KOPT-K1 (cell line): Measurements from ENCODE around the gene PACRG.

Experiments used
- H3K27ac ChIP-seq: fragments of 200-600 bp; sonication (generic); 2 replicates; pipeline ENCODE4 v1.5.1; 2016; ENCODE audit warnings: antibody characterized with exemption, mild to moderate bottlenecking, low read depth, low read length; ENCODE audit not compliant: poor library complexity, severe bottlenecking
- H3K36me3 ChIP-seq: fragments of 200-600 bp; sonication (generic); 2 replicates; pipeline ENCODE4 v1.5.1; 2017; ENCODE audit warnings: antibody characterized with exemption, mild to moderate bottlenecking, low read length, moderate library complexity; ENCODE audit not compliant: insufficient read depth
- H3K9me3 ChIP-seq: fragments of 200-600 bp; sonication (generic); 2 replicates; pipeline ENCODE4 v1.5.1; 2017; ENCODE audit warnings: antibody characterized with exemption, low read length, mild to moderate bottlenecking; ENCODE audit not compliant: insufficient read depth, poor library complexity, severe bottlenecking

The PACRG gene

DNA sequence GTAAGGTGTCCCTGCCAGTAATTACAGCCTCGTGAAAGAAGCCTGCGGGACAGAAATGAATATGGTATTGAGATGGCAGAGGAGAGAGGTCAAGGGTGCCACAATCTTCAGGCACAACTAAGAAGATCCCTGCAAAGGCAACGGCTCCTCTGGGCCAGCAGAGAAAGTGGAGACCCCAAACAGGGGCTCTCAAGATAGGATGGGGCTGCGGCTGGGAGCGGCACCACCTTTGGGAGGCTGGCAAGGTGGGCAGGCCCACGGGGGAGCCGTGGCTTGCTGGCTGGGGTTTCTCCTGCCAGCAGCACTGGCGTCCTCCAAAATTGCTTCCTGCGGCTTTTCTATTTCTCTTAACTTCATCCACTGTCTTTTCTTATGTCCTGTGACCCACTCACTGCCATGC, 503.1 kb downstream of the PACRG start:
- Histone ChIP-seq H3K9me3 (no peaks in the 10 kb centered on the region), H3K27ac (no peak overlapping the region), H3K36me3 (no peaks in the 10 kb centered on the region)

DNA sequence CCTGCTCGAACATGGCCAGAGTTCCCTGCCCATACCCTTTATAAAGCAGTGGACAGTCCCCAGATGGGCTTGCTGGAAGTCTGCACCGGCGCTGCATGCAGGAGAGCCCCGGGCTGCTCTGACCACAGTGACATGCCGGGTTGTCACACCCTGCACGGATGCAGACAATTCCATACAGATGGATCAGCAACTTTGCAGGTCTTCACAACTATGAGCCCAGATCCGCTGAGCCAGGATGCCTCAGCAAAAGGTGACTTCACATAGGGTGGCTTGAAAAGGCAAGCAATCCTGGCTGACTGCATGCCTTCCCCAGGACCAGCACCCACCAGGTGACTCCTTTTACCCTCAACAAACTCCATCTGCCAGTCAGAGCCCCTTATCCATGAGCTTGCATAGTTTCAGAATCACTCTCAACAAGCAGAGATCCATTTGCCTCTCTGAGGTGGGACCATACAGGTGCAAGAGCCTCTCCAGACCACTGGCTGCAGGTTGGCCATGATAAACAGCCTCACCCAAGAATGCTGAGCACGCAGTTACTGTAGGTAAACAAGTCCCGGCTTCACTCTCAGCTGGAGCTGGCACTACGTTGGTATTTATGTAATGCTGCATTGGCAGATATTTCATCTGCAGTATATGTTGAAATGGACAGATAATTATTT, 503.7 kb downstream of the PACRG start:
- Histone ChIP-seq H3K36me3 (no peaks in the 10 kb centered on the region), H3K9me3 (no peaks in the 10 kb centered on the region), H3K27ac (no peak overlapping the region)

DNA sequence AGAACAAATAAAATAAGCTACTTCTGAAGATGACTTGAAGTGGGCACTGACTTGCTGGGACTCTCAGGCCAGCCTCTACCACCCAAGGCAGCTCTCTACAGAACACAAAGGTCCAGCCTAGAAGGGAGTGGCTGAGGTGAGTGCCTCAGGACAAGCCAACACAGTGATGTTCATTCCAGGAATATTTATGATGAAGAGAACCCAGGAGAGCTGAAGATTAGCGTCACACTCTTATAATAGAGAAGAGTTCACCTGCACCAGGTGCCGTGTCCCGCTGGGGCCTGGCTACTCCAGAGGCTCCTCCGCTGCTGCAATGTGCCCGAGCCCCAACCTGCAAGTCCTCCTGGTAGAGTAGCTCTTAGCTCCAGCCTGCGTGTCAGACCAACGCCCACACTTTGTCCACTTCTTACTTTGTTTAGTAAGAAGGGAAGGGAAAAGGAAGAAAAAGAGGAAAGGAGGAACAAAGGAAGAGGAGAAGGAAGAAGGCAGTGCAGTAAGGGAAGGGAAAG, 504.3 kb downstream of the PACRG start:
- no peaks in the 10 kb centered on the region for H3K36me3 ChIP-seq
- no peaks in the 10 kb centered on the region for H3K9me3 ChIP-seq
- no peak overlapping the region for H3K27ac ChIP-seq

DNA sequence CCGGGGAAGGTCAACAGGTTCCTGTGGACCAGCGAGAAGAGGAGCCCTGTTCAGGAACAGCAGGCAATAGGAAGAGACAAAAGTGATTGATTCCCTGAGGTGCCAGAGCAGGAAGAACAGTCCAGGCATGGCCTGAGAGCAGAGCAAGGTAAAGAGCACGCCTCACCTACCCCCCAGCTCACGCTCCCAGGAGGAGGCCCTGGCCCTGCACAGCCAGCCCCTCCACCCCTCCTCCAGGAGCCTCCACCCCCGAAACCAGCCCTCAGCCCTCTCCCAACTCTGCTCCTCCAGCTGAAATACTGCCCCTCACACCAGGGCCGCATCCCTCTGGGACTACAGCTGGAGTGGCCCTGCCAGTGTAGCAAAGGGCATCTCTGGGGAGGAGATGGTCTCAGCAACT, 504.9 kb downstream of the PACRG start:
- no peaks in the 10 kb centered on the region for H3K9me3 ChIP-seq
- no peak overlapping the region for H3K27ac ChIP-seq
- no peaks in the 10 kb centered on the region for H3K36me3 ChIP-seq

DNA sequence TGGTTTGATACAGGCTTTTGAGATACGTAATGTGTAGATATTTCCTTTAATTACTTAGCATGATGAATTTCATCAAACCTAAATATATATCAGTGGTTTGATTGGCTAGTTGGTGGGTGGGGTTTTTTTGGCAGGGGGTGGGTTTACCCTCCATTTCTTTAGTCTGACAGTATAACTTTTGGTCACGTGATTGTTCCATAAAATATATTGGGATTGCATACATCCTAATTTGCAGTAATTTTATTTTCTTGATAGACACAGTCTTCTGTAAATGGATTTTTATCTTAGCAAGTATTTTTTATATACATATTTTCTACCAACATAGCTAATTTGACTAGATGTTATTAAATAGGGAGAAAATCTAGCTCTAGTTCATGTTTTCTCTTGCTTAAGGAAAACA, 509.3 kb downstream of the PACRG start:
- no peak overlapping the region for H3K27ac ChIP-seq
- no peaks in the 10 kb centered on the region for H3K36me3 ChIP-seq
- H3K9me3 ChIP-seq = no peaks in the 10 kb centered on the region

DNA sequence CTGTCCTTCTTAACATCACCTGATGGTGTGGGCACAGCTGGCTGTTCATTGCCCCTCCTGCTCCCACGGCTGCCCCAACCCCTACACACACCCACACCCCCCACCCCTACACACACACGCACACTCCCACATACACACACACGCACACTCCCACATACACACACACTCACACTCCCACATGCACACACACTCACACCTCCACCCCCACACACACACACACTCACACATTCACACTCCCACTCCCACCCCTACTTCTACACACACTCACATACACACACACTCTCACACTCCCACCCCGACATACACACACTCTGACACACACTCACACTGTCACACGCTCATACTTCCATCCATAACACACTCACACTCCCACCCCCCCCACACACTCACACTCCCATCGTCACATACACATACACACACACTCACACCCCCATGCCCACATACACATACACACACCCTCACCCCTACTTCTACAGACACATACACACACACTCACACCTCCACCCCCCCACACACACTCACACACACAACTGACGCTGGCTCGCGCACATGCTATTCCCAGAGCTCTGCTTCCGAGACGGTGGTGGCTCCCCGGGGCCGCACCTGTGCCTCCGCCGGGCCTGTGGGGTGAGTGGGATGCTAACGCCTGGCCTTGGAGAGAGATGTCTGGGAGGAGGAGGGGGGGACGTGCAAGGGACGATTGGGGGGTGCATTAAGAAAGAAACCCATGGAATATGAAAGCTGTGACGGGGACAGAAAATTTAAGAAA, 512.0 kb downstream of the PACRG start:
- Histone ChIP-seq H3K36me3 (no peaks in the 10 kb centered on the region), H3K9me3 (no peaks in the 10 kb centered on the region), H3K27ac (no peak overlapping the region)

DNA sequence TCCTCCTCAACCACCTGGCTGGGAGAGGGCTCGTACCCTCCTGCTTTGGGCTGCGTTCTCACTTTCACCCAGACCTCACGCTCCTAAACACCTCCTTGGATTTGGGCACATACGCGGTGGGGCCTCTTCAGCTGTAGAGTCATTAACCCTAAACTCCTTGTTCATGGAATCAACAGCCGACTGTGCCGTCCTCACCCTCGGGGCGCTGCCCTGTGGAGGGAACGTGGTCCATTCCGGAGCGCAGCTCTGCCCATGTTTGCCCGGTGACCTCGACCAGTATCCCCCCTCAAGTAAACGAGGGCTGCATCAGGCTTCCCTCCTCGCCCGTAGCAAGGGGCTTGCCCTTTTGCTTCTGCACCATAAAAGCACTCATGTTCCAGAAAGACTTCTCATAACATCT, 512.8 kb downstream of the PACRG start:
- Histone ChIP-seq H3K9me3 (no peaks in the 10 kb centered on the region), H3K36me3 (no peaks in the 10 kb centered on the region), H3K27ac (no peak overlapping the region)

DNA sequence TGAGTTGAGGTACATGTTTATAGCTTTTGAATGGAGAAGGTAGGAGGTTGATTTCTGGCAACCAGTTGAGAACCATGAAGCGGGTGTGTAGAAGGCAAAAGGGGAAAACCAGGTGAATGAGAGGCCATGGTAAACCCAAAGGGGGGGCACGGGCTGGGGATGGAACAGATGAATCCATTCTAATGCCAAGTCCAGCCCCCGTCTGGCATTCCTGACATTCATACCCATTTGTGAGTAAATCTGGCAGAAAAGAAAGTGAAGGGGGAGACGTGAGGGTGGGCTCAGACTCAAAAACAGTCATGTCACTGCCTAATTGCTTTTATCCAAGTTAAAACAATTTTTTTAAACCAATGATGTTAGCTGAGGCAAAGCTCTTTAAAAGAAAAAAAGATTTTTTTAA, 513.9 kb downstream of the PACRG start:
- H3K36me3 ChIP-seq = no peaks in the 10 kb centered on the region
- no peak overlapping the region for H3K27ac ChIP-seq
- H3K9me3 ChIP-seq = no peaks in the 10 kb centered on the region

DNA sequence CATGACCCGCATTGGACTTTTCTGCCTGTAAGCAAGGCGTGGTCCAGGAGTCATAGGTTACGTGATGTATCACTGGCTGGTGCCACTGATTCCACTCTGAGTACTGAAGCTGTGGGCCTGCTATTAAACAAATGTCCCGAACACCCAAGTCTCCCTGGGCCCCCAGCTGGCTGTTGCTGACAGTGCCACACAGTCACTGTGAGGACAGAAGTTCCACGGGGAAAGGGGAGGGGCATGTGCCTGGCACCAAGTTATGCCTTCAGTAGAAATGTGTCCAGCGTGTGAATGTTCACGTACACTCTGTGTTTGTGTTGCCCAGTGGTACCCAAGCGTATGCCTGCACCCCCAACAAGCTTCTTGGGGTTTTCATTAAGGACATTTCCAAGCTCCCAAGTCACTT, 515.3 kb downstream of the PACRG start:
- no peak overlapping the region for H3K27ac ChIP-seq
- no peaks in the 10 kb centered on the region for H3K9me3 ChIP-seq
- H3K36me3 ChIP-seq = no peaks in the 10 kb centered on the region

DNA sequence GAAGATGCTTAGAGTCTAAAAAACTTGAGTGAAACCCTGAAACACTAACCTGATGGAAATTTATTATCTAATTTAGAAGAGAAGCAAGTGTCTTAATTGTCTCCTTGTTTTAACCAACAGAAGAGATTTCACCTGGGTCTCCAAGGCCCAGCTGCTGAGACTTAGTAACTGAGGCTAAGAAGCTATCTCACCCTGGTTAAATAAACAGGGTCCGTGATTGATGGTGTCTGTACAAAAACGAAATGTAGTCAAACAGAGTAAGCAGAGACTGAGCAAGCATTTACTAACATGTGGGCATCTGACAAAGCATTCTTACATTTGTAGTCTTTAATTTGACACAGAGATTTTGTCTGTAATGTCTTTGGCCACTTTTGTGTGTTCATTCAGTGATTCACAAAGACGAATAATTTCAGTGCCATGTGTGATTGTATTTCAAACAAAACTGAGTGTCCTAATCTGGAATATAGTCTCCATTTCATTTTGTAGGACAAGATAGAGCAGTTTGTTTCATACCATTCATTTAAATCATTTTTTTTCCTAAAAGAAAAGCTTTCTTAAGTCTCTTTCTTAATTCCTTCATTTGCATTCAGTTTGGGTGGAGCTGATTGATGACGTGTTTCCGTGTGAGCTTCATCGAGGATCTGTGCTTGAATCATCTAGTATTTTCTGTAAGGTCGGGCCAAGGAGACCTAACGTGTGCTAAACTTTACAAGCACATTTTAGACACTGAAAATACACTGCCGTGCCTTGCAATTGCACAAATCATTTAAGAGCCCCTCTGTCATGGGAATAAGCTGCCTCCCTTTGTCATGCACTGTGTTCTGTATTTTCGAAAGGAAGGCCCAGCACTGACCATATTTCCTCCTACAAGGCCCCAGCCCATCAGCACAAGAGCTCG, 516.2 kb downstream of the PACRG start:
- H3K9me3 ChIP-seq = no peaks in the 10 kb centered on the region
- no peaks in the 10 kb centered on the region for H3K36me3 ChIP-seq
- no peak overlapping the region for H3K27ac ChIP-seq

DNA sequence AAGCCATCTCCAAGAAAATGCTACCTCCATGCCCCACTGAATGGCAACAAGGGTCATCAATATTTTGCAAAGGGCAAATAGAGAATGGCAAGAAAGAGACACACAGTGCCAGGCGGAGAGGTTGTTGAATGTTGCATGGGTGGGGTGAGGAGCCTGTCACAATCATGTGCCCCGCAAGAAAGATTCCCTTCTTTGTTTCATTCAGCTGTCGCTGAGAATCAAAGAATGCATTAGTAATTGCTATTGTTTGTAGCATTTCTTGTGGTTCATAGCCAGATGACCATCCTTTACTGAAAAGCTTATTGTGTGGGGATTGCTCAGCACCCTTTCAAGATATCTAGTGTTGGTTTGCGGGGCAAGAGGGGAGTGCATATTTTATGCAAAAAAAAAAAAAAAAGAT, 520.3 kb downstream of the PACRG start:
- Histone ChIP-seq H3K9me3 (no peaks in the 10 kb centered on the region), H3K27ac (no peak overlapping the region), H3K36me3 (no peaks in the 10 kb centered on the region)

DNA sequence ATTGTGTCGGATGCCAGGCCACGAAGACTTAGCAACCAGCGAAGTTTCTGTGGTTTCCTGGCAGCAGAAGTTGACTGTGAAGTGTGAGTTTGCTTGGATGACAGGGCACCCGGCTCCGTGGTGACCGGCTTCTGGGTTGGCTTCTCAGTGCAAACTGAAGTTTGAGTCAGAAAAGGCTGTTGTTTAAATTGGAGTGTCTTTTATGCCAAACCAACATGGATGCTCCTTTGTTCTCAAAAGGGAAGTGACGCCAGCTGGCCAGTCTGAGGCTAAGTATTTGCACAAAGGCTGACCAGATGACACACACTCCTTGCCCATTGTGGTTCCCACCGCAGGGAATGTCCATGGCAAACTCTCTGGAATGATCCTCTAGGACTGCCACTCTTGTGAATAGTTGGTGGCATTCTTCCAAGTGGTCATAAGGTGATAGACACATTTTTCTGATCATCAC, 521.9 kb downstream of the PACRG start:
- Histone ChIP-seq H3K27ac (no peak overlapping the region), H3K36me3 (no peaks in the 10 kb centered on the region), H3K9me3 (no peaks in the 10 kb centered on the region)

DNA sequence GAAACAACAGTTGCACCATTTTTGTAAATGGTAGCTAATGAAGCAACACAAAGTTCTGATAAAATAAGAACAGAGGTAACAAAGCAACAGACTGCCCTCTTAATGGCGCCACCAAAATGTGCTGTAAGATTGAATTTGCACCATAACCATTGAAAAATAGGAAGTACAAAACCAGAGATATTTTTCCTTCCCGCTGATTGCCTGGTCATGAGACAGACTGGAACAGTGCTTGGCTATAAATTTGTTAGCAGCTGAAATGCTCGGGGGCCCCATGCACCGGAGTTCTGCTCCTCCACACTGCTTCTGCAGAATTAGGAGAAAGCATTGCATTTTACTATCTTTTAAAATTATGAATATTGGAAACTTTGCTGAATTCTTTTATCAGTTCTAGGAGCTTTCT, 522.3 kb downstream of the PACRG start:
- no peaks in the 10 kb centered on the region for H3K9me3 ChIP-seq
- H3K27ac ChIP-seq = no peak overlapping the region
- H3K36me3 ChIP-seq = no peaks in the 10 kb centered on the region

DNA sequence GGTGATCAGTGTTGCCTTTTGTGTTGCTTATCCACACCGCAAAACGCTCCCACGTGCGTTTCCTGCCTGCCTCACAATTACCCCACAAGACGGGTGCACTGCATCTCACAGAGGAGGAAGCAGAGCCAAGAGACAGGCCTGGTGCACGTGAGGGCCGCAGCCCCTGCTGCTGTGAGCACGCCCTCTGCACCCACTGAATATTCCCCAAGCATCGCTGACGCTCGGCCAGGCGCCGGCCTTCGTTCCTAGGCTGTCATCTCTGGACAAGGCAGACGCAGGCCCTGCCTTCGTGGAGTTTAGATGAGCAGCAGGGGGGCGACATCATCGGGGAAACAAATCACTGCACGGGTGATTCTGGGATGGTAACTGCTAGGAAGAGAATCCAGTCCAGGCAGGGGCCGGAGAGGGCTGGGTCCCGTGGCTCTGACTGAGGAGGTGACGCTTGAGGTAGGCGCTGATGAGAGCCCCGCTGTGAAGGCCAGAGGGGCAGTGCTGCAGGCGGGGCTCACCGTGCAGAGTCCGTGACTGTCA, 524.4 kb downstream of the PACRG start:
- no peaks in the 10 kb centered on the region for H3K36me3 ChIP-seq
- H3K9me3 ChIP-seq = no peaks in the 10 kb centered on the region
- no peak overlapping the region for H3K27ac ChIP-seq
